HepG2 (cell line): ENCODE data around the gene RHBDD2. TPM values are rescaled to one million over a fixed set of nuclear protein-coding genes. Genes with fewer than 3 reads are reported as not detected.
A peak's percentile ranks its signal among the peaks of the same experiment; 100 is the strongest.

Source experiments
- BRCA1 ChIP-seq: sonication (generic); formaldehyde crosslinking; IDR thresholded peaks from 2 replicates; pipeline ENCODE4 v1.4.0; 2020; ENCODE audit warnings: missing genetic modification reagents
- E2F1 ChIP-seq: sonication (generic); formaldehyde crosslinking; IDR thresholded peaks from 2 replicates; pipeline ENCODE4 v1.5.0; 2020; ENCODE audit warnings: missing genetic modification reagents
- HIC2 ChIP-seq: sonication (generic); formaldehyde crosslinking; IDR thresholded peaks from 2 replicates; pipeline ENCODE4 v1.9.0; 2022; ENCODE audit warnings: low read depth, missing genetic modification reagents
- ISL2 ChIP-seq: sonication (generic); formaldehyde crosslinking; IDR thresholded peaks from 2 replicates; pipeline ENCODE4 v1.5.0; 2020; ENCODE audit warnings: missing genetic modification reagents
- KLF11 ChIP-seq: IDR thresholded peaks from 2 replicates; pipeline ENCODE4 v1.6.1; 2016; ENCODE audit warnings: missing compliant biosample characterization
- MAFK ChIP-seq, 2 experiments: IDR thresholded peaks in 1 of 2; conservative IDR thresholded peaks in 1 of 2; 2 replicates each; pipeline ENCODE4 v1.6.1; 2011; ENCODE audit warnings: improper control_type of control experiment in 2 of 2, low read length in 2 of 2
- MIER2 ChIP-seq: IDR thresholded peaks from 2 replicates; pipeline ENCODE4 v1.6.1; 2016; ENCODE audit warnings: missing biosample characterization, missing genetic modification reagents
- NRL ChIP-seq: sonication (generic); formaldehyde crosslinking; IDR thresholded peaks from 2 replicates; pipeline ENCODE4 v1.5.0; 2020; ENCODE audit warnings: missing genetic modification reagents, mild to moderate bottlenecking, moderate library complexity, borderline replicate concordance
- PCBP1 ChIP-seq: fragments of 200-400 bp; formaldehyde crosslinking; IDR thresholded peaks from 2 replicates; pipeline ENCODE4 v1.6.1; 2017; ENCODE audit warnings: mild to moderate bottlenecking, low read depth, low read length, borderline replicate concordance
- RERE ChIP-seq: IDR thresholded peaks from 2 replicates; pipeline ENCODE4 v1.6.1; 2016; ENCODE audit warnings: low read depth, missing genetic modification reagents, missing compliant biosample characterization
- SATB2 ChIP-seq: sonication (generic); formaldehyde crosslinking; IDR thresholded peaks from 2 replicates; pipeline ENCODE4 v1.5.0; 2020; ENCODE audit warnings: missing genetic modification reagents
- SKI ChIP-seq: fragments of 450-650 bp; IDR thresholded peaks from one replicate; pipeline ENCODE4 v1.6.1; 2018; ENCODE audit warnings: mild to moderate bottlenecking; ENCODE audit not compliant: partially characterized antibody
- U2AF2 ChIP-seq: fragments of 200-400 bp; formaldehyde crosslinking; IDR thresholded peaks from 2 replicates; pipeline ENCODE4 v1.6.1; 2017; ENCODE audit warnings: low read depth, mild to moderate bottlenecking, low read length
- ZNF496 ChIP-seq: sonication (generic); formaldehyde crosslinking; IDR thresholded peaks from 2 replicates; pipeline ENCODE4 v1.8.1; 2023; ENCODE audit warnings: mild to moderate bottlenecking, moderate library complexity, missing genetic modification reagents; ENCODE audit not compliant: insufficient replicate concordance
- ZNF556 ChIP-seq: sonication (generic); formaldehyde crosslinking; IDR thresholded peaks from 2 replicates; pipeline ENCODE4 v1.4.0; 2020; ENCODE audit warnings: mild to moderate bottlenecking, missing genetic modification reagents, borderline replicate concordance
- ZNF740 ChIP-seq: sonication (generic); formaldehyde crosslinking; IDR thresholded peaks from 2 replicates; pipeline ENCODE4 v1.4.0; 2020; ENCODE audit warnings: missing genetic modification reagents
- polyA plus RNA-seq, 8 experiments: library from polyadenylated mRNA; depleted of rRNA in 3 of 8; stranded (reverse) in 7 of 8; unstranded in 1 of 8; fragments of >200 nt; fragmentation: Illumina TruSeq in 4 of 8; extraction: Trizol in 4 of 8; gene quantifications; 2 replicates each; pipeline versions ENCODE4 v1.2.1 to v1.2.3, GENCODE V29; 2011 to 2016; ENCODE audit warnings: low read depth in 4 of 8, missing spikeins in 1 of 8, mixed read lengths in 1 of 8; ENCODE audit not compliant: insufficient read depth in 1 of 8
- total RNA-seq, 5 experiments: library from RNA; depleted of rRNA; stranded (reverse); fragments of >200 nt; fragmentation: Illumina TruSeq; extraction: Trizol; gene quantifications; 2 replicates each; pipeline ENCODE4 v1.2.3, GENCODE V29; 2016; ENCODE audit warnings: low read depth in 1 of 5
- TF ChIP-seq, protein P1 (sequence below): fragments of 450-650 bp; IDR thresholded peaks from 2 replicates; pipeline ENCODE4 v1.6.1; 2016
- TF ChIP-seq, protein P2 (sequence below): sonication (generic); formaldehyde crosslinking; IDR thresholded peaks from 2 replicates; pipeline ENCODE4 v1.8.1; 2023; ENCODE audit warnings: mild to moderate bottlenecking, missing genetic modification reagents, borderline replicate concordance

Gene RHBDD2
- total and polyA plus RNA-seq, 2 of the 13 experiments (the other 11 are each of a cell fraction or from before 2014, with no cell fraction given) = 23.1 to 26.4 TPM

DNA sequence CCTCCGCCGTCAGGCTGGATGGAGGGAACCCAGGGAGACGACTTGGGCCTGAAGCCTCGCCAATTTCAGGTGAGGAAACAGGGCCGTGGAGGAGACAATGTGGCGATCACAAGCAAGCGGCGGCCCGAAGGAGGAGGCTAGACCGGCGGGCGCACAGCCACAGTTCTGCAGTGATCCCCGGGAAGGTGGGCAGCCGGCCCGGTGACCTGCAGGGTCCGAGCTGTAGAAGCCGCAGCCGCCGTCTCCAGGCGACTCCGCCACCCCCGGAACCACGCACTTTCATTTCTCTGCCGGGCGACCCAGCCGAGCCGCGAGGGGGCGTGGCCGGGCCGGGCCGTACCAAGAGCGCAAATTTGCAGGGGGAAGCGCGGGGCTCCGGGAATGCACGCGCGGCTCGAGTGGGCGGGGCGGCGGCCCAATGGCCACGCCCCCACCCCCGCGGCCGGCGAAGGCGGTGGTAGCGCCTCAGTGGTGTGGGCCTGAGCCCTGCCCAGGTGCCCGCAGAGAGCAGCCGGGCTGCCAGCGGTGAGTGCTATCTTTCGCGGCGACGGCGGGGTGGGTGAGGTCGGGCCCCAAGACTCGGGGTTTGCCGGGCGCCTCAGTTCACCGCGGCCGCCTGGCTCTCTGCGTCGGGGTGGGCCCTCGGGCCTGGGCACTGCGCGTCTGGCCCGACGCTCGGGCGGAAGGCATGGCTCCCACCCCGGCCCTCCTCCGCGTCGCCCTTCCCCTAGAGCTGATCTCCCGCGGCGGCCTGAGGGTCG lies 36.0 kb downstream of the RHBDD2 start, which contains the start of gene POR (continued):
- TF ChIP-seq KLF11 = no peak
- no peak; the same call in 1 of the 2 replicates for TF ChIP-seq MIER2 (CRISPR knock-in tag)
- no peak for TF ChIP-seq U2AF2
- TF ChIP-seq, protein P1, sequence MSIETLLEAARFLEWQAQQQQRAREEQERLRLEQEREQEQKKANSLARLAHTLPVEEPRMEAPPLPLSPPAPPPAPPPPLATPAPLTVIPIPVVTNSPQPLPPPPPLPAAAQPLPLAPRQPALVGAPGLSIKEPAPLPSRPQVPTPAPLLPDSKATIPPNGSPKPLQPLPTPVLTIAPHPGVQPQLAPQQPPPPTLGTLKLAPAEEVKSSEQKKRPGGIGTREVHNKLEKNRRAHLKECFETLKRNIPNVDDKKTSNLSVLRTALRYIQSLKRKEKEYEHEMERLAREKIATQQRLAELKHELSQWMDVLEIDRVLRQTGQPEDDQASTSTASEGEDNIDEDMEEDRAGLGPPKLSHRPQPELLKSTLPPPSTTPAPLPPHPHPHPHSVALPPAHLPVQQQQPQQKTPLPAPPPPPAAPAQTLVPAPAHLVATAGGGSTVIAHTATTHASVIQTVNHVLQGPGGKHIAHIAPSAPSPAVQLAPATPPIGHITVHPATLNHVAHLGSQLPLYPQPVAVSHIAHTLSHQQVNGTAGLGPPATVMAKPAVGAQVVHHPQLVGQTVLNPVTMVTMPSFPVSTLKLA = peak; percentile 52; the same call in 1 of the 2 replicates
- no peak for TF ChIP-seq RERE (CRISPR knock-in tag)
- TF ChIP-seq BRCA1 = peak; percentile 82
- TF ChIP-seq PCBP1 = 0 out of 2 replicates have a peak, but pooled peaks have one; percentile 73
- TF ChIP-seq, protein P2, sequence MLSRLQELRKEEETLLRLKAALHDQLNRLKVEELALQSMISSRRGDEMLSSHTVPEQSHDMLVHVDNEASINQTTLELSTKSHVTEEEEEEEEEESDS (CRISPR knock-in tag) = peak; percentile 81; the same call in 1 of the 2 replicates
- TF ChIP-seq HIC2 (CRISPR knock-in tag) = peak; percentile 71
- peak; percentile 82 for TF ChIP-seq SKI
- peak; percentile 53; the same call in 1 of the 2 replicates for TF ChIP-seq SATB2 (CRISPR knock-in tag)
- no peak for TF ChIP-seq ZNF496 (CRISPR knock-in tag)
- TF ChIP-seq ZNF740 (CRISPR knock-in tag) = 0 out of 2 replicates have a peak, but pooled peaks have one; percentile 33
- TF ChIP-seq ISL2 = peak; percentile 89
- TF ChIP-seq ZNF556 (CRISPR knock-in tag) = peak; percentile 74; the same call in 1 of the 2 replicates
- 0 out of 4 replicates have a peak, but pooled peaks of 1 of the 2 experiments have one; percentile 11 for TF ChIP-seq MAFK (conservative IDR thresholded peaks at IDR 0.05 in 1 of 2, IDR thresholded peaks at IDR 0.05 in 1 of 2; ENCODE audit: low read length in 2 of 2)
- TF ChIP-seq E2F1 (CRISPR knock-in tag) = peak; percentile 82
- peak; percentile 14; the same call in 1 of the 2 replicates for TF ChIP-seq NRL (CRISPR knock-in tag)
